Heart right ventricle (tissue), 16 donors: ENCODE data around the gene CD180. TPM values are rescaled to one million over a fixed set of nuclear protein-coding genes. Genes with fewer than 3 reads are reported as not detected.
A peak's percentile ranks its signal among the peaks of the same experiment; 100 is the strongest.

ENCODE experiments used
- ATAC-seq, 8 donors: fragments of 200-7000 bp; cut with Tn5 transposase; one replicate each; pipeline ENCODE4 v1.9.1; 2020; ENCODE audit warnings: mild to moderate bottlenecking in 8 of 8, moderate library complexity in 8 of 8, moderate number of reproducible peaks in 1 of 8
- DNase-seq, 2 donors: peaks; one replicate each; pipeline ENCODE4 v3.0.0-alpha.2; 2020
- H3K27ac ChIP-seq, 10 donors: fragments of 200-600 bp; sonication (generic) in 2 of 10; one replicate each; pipeline versions ENCODE4 v1.5.0 to v1.8.0; 2020 to 2022; ENCODE audit warnings: mild to moderate bottlenecking in 3 of 10
- H3K27me3 ChIP-seq, 7 donors: fragments of 200-600 bp; one replicate each; pipeline ENCODE4 v1.8.0; 2021 to 2022; ENCODE audit warnings: mild to moderate bottlenecking in 2 of 7
- H3K36me3 ChIP-seq, 9 donors: fragments of 200-600 bp; sonication (generic) in 1 of 9; one replicate each; pipeline versions ENCODE4 v1.5.0 to v1.8.0; 2020 to 2022; ENCODE audit warnings: mild to moderate bottlenecking in 2 of 9
- H3K4me1 ChIP-seq, 9 donors: fragments of 200-600 bp; sonication (generic) in 1 of 9; one replicate each; pipeline versions ENCODE4 v1.5.0 to v1.8.0; 2020 to 2022; ENCODE audit warnings: mild to moderate bottlenecking in 4 of 9
- H3K4me3 ChIP-seq, 10 donors: fragments of 200-600 bp; sonication (generic) in 2 of 10; one replicate each; pipeline versions ENCODE4 v1.5.0 to v1.8.0; 2020 to 2022; ENCODE audit warnings: mild to moderate bottlenecking in 7 of 10, moderate library complexity in 2 of 10
- H3K9me3 ChIP-seq, 11 donors: fragments of 200-600 bp in 10 of 11; sonication (generic) in 2 of 11; one replicate each; pipeline versions ENCODE4 v1.5.0 to v1.8.0; 2013 to 2022; ENCODE audit warnings: mild to moderate bottlenecking in 2 of 11, control low read depth in 1 of 11, moderate library complexity in 1 of 11
- CTCF ChIP-seq, 9 donors: fragments of 200-600 bp; sonication (generic) in 2 of 9; IDR thresholded peaks; one replicate each; pipeline versions ENCODE4 v1.5.0 to v1.8.0; 2021 to 2022; ENCODE audit warnings: antibody characterized with exemption in 9 of 9, mild to moderate bottlenecking in 5 of 9, moderate library complexity in 1 of 9
- WGBS, 2 donors: extraction: QIAGEN DNeasy Blood & Tissue Kit; methylation state at CpG; one replicate each; pipeline ENCODE4 v1.1.7; 2013; ENCODE audit warnings: inconsistent platforms in 1 of 2; 5-methylcytosine and 5-hydroxymethylcytosine counted together
- intact Hi-C, 10 donors: fragments of 100-400 bp; cut with DNase I; formaldehyde crosslinking; loops; one replicate each; pipeline versions ENCODE4 v1.11.1 to v1.14.2; 2022
- polyA plus RNA-seq, 2 donors: library from polyadenylated mRNA; stranded (reverse); fragments of 200-250 nt; gene quantifications; one replicate each; pipeline ENCODE4 v1.2.3, GENCODE V29; 2013
- total RNA-seq, 10 donors: library from RNA; stranded (reverse); fragmentation: NEBNext Ultra II Directional in 3 of 10; extraction: Animal tissue kit (Norgen Biotek cat#: 25700) in 3 of 10; gene quantifications; one replicate each; pipeline versions ENCODE4 v1.2.1 to v1.2.4, GENCODE V29; 2021 to 2023
- donor health status: Arrhythmogenic right ventricular cardiomyopathy.
- donor health status: ischemic (EF 13 %, LVEDD 7.1; RV severe dilation, severe dysfunction).
- donor health status: healthy with polysubstance abuse.
- donor health status: DM: no; HTN: yes; CAD: no.
- donor health status: DM: no; HTN: no; CAD: no.
- donor health status: ischemic (EF 25% LVEDD 6.9; RV normal size, moderate dysfunction).
- donor health status: ischemic (EF 25% LVEDD 5.7; RV mildly dilated, moderate dysfunction).
- donor health status: healthy.
- donor health status: DM: yes; HTN: yes; CAD: no.
- donor health status: Ischemic cardiomyopathy.
- donor health status: ischemic (EF 35%, LVEDD 5.7; RV mildly dilated, moderate dysfunction).
- donor health status: nonischemic (EF 11% LVEDD 7.7; RV severe dilation, severe dysfunction).
- donor health status: DM: yes; HTN: yes; CAD: no.
- donor health status: PGD.
- donor health status: ischemic (EF 29% LVEDD 5.4; RV normal size, mild dysfunction).
- donor health status: nonischemic (EF 23%, LVEDD 6.1; RV moderate dilation, normal function).

The CD180 gene
- total and polyA plus RNA-seq, 12 donors: 0.12 to 3.3 (median 0.16) TPM; not detected in 1

GRCh38 chr5:67156976-67157583, 39.5 kb downstream of the CD180 start:
- Histone ChIP-seq H3K27ac (no peak overlapping the region), H3K9me3 (no peaks in the 10 kb centered on the region), H3K4me1 (peaks cover 0 to 21% (median 10%) of the 10 kb centered on the region in 9 donors), H3K4me3 (no peak overlapping the region), H3K27me3 (no peaks in the 10 kb centered on the region), H3K36me3 (peaks cover 0 to 100% (median 53%) of the 10 kb centered on the region in 9 donors)
- intact Hi-C loops: loop anchor here in 4 of 10 donors (2.0 to 10.0 kb wide), 3 partner anchors 48 to 172 kb away; no protein-coding TSS in a partner anchor
- peak in 1 of 8 donors; percentile 31 for ATAC-seq
- peak; percentile 49 to 84 (median 74) for TF ChIP-seq CTCF (IDR thresholded peaks at IDR 0.05)
- no peak for DNase-seq
- 69 to 71% methylated on average over 5 of the region's 5 CpGs for WGBS, 2 donors

DNA sequence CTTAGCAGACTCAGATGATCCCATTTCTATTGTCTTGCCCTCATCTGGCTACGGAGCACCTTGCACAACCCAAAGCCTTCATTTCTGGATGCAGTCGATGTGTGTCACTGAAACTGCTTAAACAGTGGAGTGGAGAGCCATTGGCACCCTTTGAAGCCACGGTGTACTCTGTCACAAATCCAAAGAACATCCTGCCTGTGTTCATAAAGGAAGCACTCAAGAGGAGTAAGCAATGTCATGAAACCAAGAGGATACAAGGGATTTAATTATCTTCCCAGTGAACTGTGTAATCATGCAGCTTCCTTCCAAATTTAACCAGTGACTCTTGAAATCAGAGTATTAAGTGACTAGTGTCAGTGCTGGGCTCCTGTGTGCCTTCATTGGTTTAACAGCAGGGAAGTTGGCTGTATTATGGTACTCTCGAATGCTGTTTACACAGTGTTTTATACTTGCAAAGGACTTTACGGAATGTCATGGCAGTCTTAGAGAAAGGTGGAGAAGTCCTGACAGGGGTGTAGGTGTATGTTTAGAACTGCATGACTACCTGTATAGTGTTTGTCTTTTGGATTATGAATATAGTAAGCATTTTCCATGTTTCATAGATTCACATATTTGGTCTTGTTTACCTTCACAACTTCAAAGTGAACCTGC, 41.9 kb downstream of the CD180 start:
- 50 to 51% methylated on average over 5 of the region's 5 CpGs for WGBS, 2 donors
- intact Hi-C loops: loop anchor here in 4 of 10 donors (5.0 to 10.0 kb wide), 6 partner anchors 50 to 342 kb away; no protein-coding TSS in a partner anchor
- H3K27me3 ChIP-seq: no peaks in the 10 kb centered on the region
- H3K4me3 ChIP-seq: no peak overlapping the region
- peaks cover 0 to 14% (median 6%) of the 10 kb centered on the region in 9 donors for H3K4me1 ChIP-seq
- no peaks in the 10 kb centered on the region for H3K9me3 ChIP-seq
- H3K36me3 ChIP-seq: peaks cover 0 to 100% (median 55%) of the 10 kb centered on the region in 9 donors
- H3K27ac ChIP-seq: peak overlapping the region in 5 of 10 donors; percentile 21 to 51 (median 42)
- no peak for DNase-seq
- no peak for TF ChIP-seq CTCF (IDR thresholded peaks at IDR 0.05)
- peak in 7 of 8 donors; percentile 30 to 93 (median 64) for ATAC-seq

DNA sequence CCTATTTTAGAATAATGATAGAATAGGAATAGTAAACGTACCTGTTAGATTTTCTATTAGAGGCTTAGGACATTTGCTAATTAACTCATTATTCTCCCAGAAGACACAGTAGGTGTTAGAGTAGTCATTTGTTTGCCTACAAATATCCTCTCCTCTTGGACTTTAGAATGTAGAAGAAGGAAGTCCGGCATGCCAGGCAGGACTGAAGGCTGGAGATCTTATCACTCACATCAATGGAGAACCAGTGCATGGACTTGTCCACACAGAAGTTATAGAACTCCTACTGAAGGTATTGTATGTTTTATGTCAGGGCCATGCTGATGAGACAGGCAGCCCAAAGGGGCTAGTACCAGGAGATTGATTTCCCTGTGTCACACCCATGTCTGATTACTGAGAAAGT, 43.3 kb downstream of the CD180 start:
- Histone ChIP-seq H3K4me3 (no peak overlapping the region), H3K9me3 (no peaks in the 10 kb centered on the region), H3K27me3 (no peaks in the 10 kb centered on the region), H3K4me1 (peaks cover 0 to 14% (median 6%) of the 10 kb centered on the region in 9 donors), H3K27ac (peak overlapping the region in 1 of 10 donors; percentile 42), H3K36me3 (peaks cover 0 to 100% (median 55%) of the 10 kb centered on the region in 9 donors)
- intact Hi-C loops: loop anchor here in 4 of 10 donors (5.0 to 10.0 kb wide), 6 partner anchors 51 to 341 kb away; no protein-coding TSS in a partner anchor
- ATAC-seq (no peak), DNase-seq (no peak)
- TF ChIP-seq CTCF (IDR thresholded peaks at IDR 0.05): no peak
- 78 to 85% methylated on average over 2 of the region's 2 CpGs for WGBS, 2 donors

DNA sequence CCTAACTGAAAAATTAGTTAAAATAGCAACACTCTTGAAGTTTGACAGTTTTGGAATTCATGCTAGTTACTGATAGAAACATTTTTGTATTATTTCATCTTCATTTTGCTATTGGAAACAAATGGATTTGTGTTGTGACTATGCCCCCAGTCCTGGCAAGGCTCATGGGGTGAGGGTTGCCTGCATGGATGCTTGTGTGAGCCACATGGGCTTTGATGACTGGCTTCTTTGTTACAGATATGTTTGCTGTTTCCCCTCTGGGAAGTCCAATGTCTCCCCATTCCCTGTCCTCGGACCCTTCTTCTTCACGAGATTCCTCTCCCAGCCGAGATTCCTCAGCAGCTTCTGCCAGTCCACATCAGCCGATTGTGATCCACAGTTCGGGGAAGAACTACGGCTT, 44.2 kb downstream of the CD180 start:
- Histone ChIP-seq H3K36me3 (peaks cover 0 to 100% (median 46%) of the 10 kb centered on the region in 9 donors), H3K27ac (no peak overlapping the region), H3K4me3 (no peak overlapping the region), H3K9me3 (no peaks in the 10 kb centered on the region), H3K4me1 (peaks cover 0 to 14% (median 6%) of the 10 kb centered on the region in 9 donors), H3K27me3 (no peaks in the 10 kb centered on the region)
- intact Hi-C loops: loop anchor here in 4 of 10 donors (5.0 to 10.0 kb wide), 6 partner anchors 50 to 340 kb away; no protein-coding TSS in a partner anchor
- 94 to 96% methylated on average over 6 of the region's 6 CpGs for WGBS, 2 donors
- TF ChIP-seq CTCF (IDR thresholded peaks at IDR 0.05): no peak
- no peak for DNase-seq
- ATAC-seq: no peak
